GM13976 (cell line): ENCODE measurements around the gene AP1G1.
"Not testable (repeated sequence)": the region's sequence is repeated elsewhere in the genome, so short reads cannot be mapped to it uniquely, and the experiment has no call there.

ENCODE experiments used
- DNase-seq: peaks from one replicate; pipeline ENCODE4 v3.0.0; 2012; ENCODE audit warnings: low spot score
- CTCF ChIP-seq: IDR thresholded peaks from 2 replicates; pipeline ENCODE4 v1.5.1; 2012; ENCODE audit warnings: borderline replicate concordance, mild to moderate bottlenecking; ENCODE audit not compliant: insufficient read depth; ENCODE audit errors: extremely low read depth, missing control alignments, control extremely low read depth
- in situ Hi-C: fragments of 300-500 bp; cut with MboI; formaldehyde crosslinking; loops from one replicate; pipeline ENCODE4 v1.12.0; 2022; ENCODE audit warnings: low sequenced_read_pairs, mixed read lengths, inconsistent platforms; ENCODE audit not compliant: unreplicated experiment

Gene AP1G1

GRCh38 chr16:71811261-71811803 is 2.7 kb upstream of the AP1G1 start:
- DNase-seq: no peak
- in situ Hi-C loops: no loop called here
- TF ChIP-seq CTCF: no peak

GRCh38 chr16:71810155-71810530 is 1.5 kb upstream of the AP1G1 start:
- in situ Hi-C loops, DNase-seq: not testable (repeated sequence)

DNA sequence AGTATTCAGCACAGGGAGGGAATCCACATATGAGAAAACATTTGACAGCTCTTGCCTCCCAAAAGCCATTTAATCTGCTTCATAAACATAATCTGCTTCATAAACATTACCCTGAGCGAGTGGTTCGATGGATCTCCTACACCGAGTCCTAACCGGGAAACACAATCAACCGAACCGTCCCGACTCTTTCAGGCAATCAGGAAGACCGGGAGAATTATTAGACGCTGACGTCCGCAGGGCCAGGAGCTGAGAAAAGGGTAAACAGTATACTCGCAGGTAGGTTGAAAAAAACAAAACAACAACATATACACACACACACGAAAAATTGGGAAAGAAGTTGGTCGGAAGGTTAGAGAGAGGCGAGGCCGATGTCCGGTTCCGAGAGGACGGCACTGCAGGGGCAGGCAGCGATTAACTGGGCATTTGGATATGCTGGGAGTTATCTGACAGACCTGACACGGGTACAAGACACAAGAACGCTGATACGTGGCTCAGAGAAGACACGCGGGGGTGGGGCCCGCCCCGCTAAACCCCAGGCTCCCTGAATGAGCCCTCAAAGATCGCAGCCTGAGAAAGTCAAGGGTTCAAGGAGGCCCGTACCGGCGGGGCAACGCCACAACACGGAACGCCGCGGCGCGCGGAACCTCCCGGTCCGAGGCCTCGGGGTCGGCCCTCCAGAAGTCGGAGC is 585 bp downstream of the AP1G1 start:
- in situ Hi-C loops: no loop called here
- peak; percentile 62 for DNase-seq
- TF ChIP-seq CTCF: no peak

DNA sequence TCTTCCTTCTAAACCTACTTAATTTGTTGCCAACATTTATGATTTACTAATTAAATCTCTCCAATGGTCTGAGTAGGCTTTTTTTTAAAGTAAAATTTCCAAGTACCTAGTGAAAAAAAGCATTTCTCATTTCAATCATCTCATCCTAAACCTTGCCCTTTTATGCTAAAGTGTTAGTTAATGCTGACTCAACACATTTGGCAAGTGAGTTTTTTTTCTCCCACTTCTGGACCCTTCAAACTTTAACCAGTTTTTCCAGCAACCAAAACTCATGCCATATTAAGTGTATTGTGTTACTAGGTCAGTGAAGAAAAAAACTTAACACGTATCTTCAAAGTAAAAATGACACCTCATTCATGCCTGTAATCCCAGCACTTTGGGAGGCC is 5.3 kb downstream of the AP1G1 start:
- no peak for TF ChIP-seq CTCF
- in situ Hi-C loops: no loop called here

GRCh38 chr16:71796501-71797097 is 12.0 kb downstream of the AP1G1 start:
- no peak for TF ChIP-seq CTCF
- in situ Hi-C loops: no loop called here
- no peak for DNase-seq

More for the DNA sequence above, 5.3 kb downstream of the AP1G1 start:
- DNase-seq: no peak

- in situ Hi-C loops: no loop called here
- no peak for TF ChIP-seq CTCF
- no peak for DNase-seq
Measured at GRCh38 chr16:71794943-71795342, 13.7 kb downstream of the AP1G1 start.

GRCh38 chr16:71794018-71794417 is 14.6 kb downstream of the AP1G1 start:
- in situ Hi-C loops: no loop called here
- no peak for DNase-seq
- no peak for TF ChIP-seq CTCF
